Uterus (tissue), 4 donors: ENCODE measurements around the gene SPOPL. TPM values are rescaled to one million over a fixed set of nuclear protein-coding genes. Genes with fewer than 3 reads are reported as not detected.

Experiments
- DNase-seq, 2 donors: peaks; one replicate each; pipeline ENCODE4 v3.0.0-alpha.2; 2019 to 2020
- H3K27ac ChIP-seq, 2 donors: fragments of 200-600 bp; sonication (generic); 1 replicate in 1 of 2; 2 replicates in 1 of 2; pipeline ENCODE4 v1.5.1; 2016 to 2018
- H3K27me3 ChIP-seq, 2 donors: fragments of 200-600 bp; sonication (generic); one replicate each; pipeline ENCODE4 v1.5.1; 2018 to 2019; ENCODE audit warnings: control low read depth in 1 of 2
- H3K36me3 ChIP-seq, 2 donors: fragments of 200-600 bp; sonication (generic); one replicate each; pipeline ENCODE4 v1.5.1; 2019; ENCODE audit warnings: control low read depth in 1 of 2
- H3K4me1 ChIP-seq, 2 donors: fragments of 200-600 bp; sonication (generic); one replicate each; pipeline ENCODE4 v1.5.1; 2018 to 2019; ENCODE audit warnings: control low read depth in 1 of 2
- H3K4me3 ChIP-seq, 2 donors: fragments of 200-600 bp; sonication (generic); 1 replicate in 1 of 2; 2 replicates in 1 of 2; pipeline ENCODE4 v1.5.1; 2018 to 2019; ENCODE audit warnings: mild to moderate bottlenecking in 1 of 2
- H3K9me3 ChIP-seq, 2 donors: fragments of 200-600 bp; sonication (generic); one replicate each; pipeline ENCODE4 v1.5.1; 2019; ENCODE audit warnings: control low read depth in 1 of 2
- CTCF ChIP-seq, 4 experiments: fragments of 200-600 bp in 2 of 4; fragments of 450-650 bp in 2 of 4; sonication (generic) in 2 of 4; IDR thresholded peaks; one replicate each; pipeline ENCODE4 v1.5.1; 2016 to 2019; ENCODE audit warnings: antibody characterized with exemption in 4 of 4, mild to moderate bottlenecking in 2 of 4, moderate library complexity in 1 of 4
- POLR2A ChIP-seq, 2 donors: fragments of 450-650 bp; IDR thresholded peaks; one replicate each; pipeline ENCODE4 v1.6.1; 2016; ENCODE audit warnings: antibody characterized with exemption in 2 of 2, mild to moderate bottlenecking in 1 of 2, moderate library complexity in 1 of 2
- intact Hi-C: fragments of 100-400 bp; cut with DNase I; formaldehyde crosslinking; loops from one replicate; pipeline ENCODE4 v1.15.1; 2023; ENCODE audit warnings: low total_unique reads
- total RNA-seq, 4 donors: library from RNA; depleted of rRNA in 3 of 4; stranded (reverse); fragments of >200 nt in 3 of 4; gene quantifications; one replicate each; pipeline versions ENCODE4 v1.1.0 to v1.2.4, GENCODE V29; 2014 to 2023
- donor health status: DM: yes; HTN: yes; CAD: no.

Gene SPOPL
- total RNA-seq, 4 donors from 2014 or later: 19.2 to 40.6 (median 26.8) TPM

DNA sequence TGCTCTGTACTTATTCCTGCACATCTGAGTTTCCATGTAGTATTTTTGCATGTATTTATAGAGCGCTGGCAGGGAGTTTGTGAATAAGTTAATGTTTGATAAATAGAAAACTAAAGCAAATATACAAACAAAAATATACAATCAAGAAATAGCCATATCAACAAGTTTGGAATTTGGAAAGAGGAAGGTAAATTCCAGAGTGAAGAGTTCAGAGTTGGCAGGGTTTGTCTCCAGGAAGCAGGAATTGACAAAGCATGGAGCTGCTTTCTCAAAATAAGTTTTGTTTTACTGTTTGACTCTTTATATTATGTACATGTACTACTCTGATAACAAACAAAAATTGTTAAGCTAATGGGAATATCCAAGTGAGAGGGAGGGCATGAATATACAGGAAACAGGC lies 80.3 kb downstream of the SPOPL start:
- Histone ChIP-seq H3K36me3 (no peaks in the 10 kb centered on the region), H3K9me3 (no peaks in the 10 kb centered on the region), H3K4me1 (no peaks in the 10 kb centered on the region), H3K27ac (no peak overlapping the region), H3K27me3 (no peaks in the 10 kb centered on the region), H3K4me3 (no peak overlapping the region)
- intact Hi-C loops: no loop called here
- DNase-seq: no peak
- TF ChIP-seq CTCF (IDR thresholded peaks at IDR 0.05): no peak
- no peak for TF ChIP-seq POLR2A (IDR thresholded peaks at IDR 0.05)

DNA sequence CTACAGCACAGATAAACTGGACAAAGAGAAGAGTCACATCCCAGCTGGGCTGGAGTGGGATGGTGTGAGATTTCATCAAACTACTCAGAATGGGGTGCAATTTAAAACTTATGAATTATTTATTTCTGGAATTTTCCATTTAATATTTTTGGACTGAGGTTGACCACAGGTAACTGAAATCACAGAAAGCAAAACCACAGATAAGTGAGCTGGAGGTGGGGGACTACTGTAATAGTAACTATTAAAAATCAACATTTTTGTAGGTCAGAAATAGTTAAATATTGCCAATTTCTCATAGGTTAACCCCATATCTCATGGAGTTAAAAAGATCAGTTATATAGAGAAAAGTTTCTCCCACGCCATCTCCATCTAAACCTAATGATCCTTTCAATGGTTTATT lies 88.1 kb downstream of the SPOPL start:
- Histone ChIP-seq H3K4me1 (no peaks in the 10 kb centered on the region), H3K27me3 (no peaks in the 10 kb centered on the region), H3K27ac (no peak overlapping the region), H3K4me3 (no peak overlapping the region), H3K9me3 (no peaks in the 10 kb centered on the region), H3K36me3 (no peaks in the 10 kb centered on the region)
- no peak for DNase-seq
- TF ChIP-seq CTCF (IDR thresholded peaks at IDR 0.05) (no peak), POLR2A (IDR thresholded peaks at IDR 0.05) (no peak)
- intact Hi-C loops: no loop called here

DNA sequence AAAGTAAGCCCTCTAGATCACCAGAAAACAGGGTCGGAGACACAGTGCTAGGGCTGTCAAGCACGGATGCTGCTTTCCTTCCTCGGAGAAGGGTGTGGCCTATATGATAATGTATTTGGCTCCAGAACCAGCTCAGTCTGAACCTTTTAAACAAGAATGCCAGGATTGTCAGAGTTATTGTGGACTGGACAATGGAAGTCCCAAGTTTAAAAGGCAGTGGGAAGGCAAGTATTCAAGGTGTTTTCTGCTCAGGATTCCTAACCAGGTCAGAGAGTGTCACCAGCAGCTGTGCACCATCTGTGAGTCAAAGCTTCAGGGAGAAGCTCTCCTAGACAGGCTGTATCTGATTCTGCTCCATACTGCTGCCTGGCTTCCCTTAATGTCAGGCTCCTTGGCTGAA lies 94.8 kb downstream of the SPOPL start:
- H3K4me3 ChIP-seq: no peak overlapping the region
- DNase-seq: no peak
- no peaks in the 10 kb centered on the region for H3K27me3 ChIP-seq
- TF ChIP-seq CTCF (IDR thresholded peaks at IDR 0.05) (no peak), POLR2A (IDR thresholded peaks at IDR 0.05) (no peak)
- intact Hi-C loops: no loop called here
- H3K4me1 ChIP-seq: no peaks in the 10 kb centered on the region
- H3K9me3 ChIP-seq: no peaks in the 10 kb centered on the region
- H3K36me3 ChIP-seq: no peaks in the 10 kb centered on the region
- no peak overlapping the region for H3K27ac ChIP-seq

GRCh38 chr2:138600732-138601457 lies 99.3 kb downstream of the SPOPL start:
- TF ChIP-seq CTCF (IDR thresholded peaks at IDR 0.05) (no peak), POLR2A (IDR thresholded peaks at IDR 0.05) (no peak)
- no peak overlapping the region for H3K4me3 ChIP-seq
- intact Hi-C loops: no loop called here
- DNase-seq: no peak
- H3K27ac ChIP-seq: no peak overlapping the region
- no peaks in the 10 kb centered on the region for H3K36me3 ChIP-seq
- H3K27me3 ChIP-seq: no peaks in the 10 kb centered on the region
- no peaks in the 10 kb centered on the region for H3K4me1 ChIP-seq
- no peaks in the 10 kb centered on the region for H3K9me3 ChIP-seq

DNA sequence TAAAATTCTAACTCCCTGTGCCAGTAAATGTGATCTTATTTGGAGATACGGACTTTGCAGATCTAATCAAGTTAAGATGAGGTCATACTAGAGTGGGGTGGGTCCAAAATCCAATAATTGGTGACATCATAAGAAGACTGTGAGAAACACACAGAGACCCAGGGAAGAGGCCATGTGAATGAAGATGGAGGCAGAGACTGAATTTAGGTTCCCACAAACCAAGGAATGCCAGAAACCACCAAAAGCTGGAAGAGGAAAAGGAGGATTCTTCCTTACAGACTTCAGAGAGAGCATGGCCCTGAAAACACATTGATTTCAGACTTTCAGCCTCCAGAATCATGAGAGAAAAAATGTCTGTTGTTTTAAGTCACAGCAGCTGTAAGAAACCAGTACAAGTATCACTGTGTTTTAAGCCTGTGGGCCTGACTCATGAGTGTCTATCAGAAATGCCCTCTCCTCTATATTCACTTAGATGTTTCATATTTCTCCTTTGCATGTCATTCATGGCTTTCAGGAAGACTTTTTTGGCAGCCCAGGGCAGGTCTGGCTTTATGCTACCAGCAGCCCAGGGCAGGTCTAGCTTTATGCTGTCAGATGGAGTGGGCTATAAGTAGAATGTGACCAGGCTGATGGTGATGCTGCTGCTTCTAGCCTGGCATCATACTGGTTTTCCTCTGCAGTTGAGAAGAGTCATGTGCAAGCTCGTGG lies 100.0 kb downstream of the SPOPL start:
- no peaks in the 10 kb centered on the region for H3K9me3 ChIP-seq
- intact Hi-C loops: no loop called here

More for the DNA sequence above, 100.0 kb downstream of the SPOPL start:
- DNase-seq: no peak
- Histone ChIP-seq H3K4me3 (no peak overlapping the region), H3K27ac (no peak overlapping the region), H3K27me3 (no peaks in the 10 kb centered on the region), H3K36me3 (no peaks in the 10 kb centered on the region), H3K4me1 (no peaks in the 10 kb centered on the region)
- no peak for TF ChIP-seq POLR2A (IDR thresholded peaks at IDR 0.05)
- no peak for TF ChIP-seq CTCF (IDR thresholded peaks at IDR 0.05)
